Lower leg skin (tissue), 3 donors: Measurements from ENCODE around the gene SEMA3C.

Experiments
- CTCF ChIP-seq, 3 donors: fragments of 450-650 bp; IDR thresholded peaks; one replicate each; pipeline ENCODE4 v1.5.1; 2016; ENCODE audit warnings: antibody characterized with exemption in 3 of 3, mild to moderate bottlenecking in 3 of 3, moderate library complexity in 2 of 3
- POLR2A ChIP-seq, 2 donors: fragments of 450-650 bp; IDR thresholded peaks; one replicate each; pipeline ENCODE4 v1.6.1; 2016 to 2017; ENCODE audit warnings: antibody characterized with exemption in 2 of 2, mild to moderate bottlenecking in 1 of 2, moderate library complexity in 1 of 2

- no peak for TF ChIP-seq POLR2A (IDR thresholded peaks at IDR 0.05)
- no peak for TF ChIP-seq CTCF (IDR thresholded peaks at IDR 0.05)
Measured at GRCh38 chr7:80838643-80839042, 80.2 kb downstream of the SEMA3C start.
